ENCODE measurements around the gene ARID2.

DNA sequence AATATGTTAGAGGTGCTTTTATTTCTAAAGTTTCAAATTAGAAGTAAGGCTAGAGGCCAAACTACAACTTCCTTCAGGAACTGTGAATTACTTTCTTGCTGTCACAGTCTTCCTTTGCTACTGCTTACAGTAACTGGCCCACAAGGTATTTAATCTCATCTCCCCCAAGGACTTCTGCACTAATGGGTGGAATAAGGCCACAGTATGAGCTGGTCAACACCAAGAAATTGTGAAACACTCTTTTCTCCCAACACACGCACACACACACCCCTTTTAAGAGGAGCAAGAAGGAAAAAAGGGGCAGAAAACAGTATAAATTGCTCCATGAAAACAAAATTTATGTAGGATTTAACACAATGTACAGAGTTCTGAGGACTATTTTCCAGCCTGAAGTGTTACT lies 215.3 kb downstream of the ARID2 start:
- TF ChIP-seq CTCF (optimal IDR thresholded peaks at IDR 0.05 in 1 of 3, IDR thresholded peaks at IDR 0.05 in 1 of 3, conservative IDR thresholded peaks at IDR 0.05 in 1 of 3; ENCODE audit: extremely low read depth in 1 of 3, insufficient read depth in 2 of 3, low read length in 3 of 3) (no peak), EZH2 (IDR thresholded peaks at IDR 0.05; ENCODE audit: low read length) (no peak)

All from keratinocyte (primary cell).